ENCODE results near the gene ANGPT4.

DNA sequence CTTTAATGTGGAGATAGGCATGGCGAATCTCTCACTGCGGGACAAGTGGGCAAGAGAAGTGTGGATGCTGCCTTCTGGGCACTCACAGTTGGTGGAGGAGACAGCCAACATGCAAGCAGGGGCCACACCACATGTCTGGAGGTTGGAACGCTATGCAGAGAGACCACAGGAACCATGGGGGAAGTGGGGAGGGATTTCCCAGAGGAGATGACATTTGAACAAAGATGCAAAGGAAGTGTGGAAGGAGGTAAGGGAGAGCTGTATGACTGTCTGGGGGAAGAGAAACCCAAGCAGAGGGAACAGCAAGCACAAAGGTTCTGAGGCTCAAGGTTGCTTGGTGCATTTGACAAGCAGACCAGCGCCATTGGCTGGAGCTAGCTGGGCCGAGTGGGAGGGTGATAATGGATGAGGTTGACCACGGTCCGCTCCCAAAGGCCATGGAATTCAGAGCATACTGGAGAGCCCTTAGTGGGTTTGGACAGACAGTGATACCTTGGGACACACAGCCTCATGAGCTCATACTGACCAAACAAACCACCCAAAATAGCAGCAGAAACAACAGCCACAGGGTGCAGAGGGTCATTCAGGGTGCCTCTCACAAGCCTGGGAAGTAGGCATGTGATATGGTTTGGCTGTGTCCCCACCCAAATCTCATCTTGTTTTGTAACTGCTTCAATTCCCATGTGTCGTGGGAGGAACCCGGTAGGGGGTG, 90.3 kb downstream of the ANGPT4 start:
- TF ChIP-seq, protein P1, sequence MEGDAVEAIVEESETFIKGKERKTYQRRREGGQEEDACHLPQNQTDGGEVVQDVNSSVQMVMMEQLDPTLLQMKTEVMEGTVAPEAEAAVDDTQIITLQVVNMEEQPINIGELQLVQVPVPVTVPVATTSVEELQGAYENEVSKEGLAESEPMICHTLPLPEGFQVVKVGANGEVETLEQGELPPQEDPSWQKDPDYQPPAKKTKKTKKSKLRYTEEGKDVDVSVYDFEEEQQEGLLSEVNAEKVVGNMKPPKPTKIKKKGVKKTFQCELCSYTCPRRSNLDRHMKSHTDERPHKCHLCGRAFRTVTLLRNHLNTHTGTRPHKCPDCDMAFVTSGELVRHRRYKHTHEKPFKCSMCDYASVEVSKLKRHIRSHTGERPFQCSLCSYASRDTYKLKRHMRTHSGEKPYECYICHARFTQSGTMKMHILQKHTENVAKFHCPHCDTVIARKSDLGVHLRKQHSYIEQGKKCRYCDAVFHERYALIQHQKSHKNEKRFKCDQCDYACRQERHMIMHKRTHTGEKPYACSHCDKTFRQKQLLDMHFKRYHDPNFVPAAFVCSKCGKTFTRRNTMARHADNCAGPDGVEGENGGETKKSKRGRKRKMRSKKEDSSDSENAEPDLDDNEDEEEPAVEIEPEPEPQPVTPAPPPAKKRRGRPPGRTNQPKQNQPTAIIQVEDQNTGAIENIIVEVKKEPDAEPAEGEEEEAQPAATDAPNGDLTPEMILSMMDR (IDR thresholded peaks at IDR 0.05; ENCODE audit: low read length): no peak
- TF ChIP-seq EZH2 (IDR thresholded peaks at IDR 0.05; ENCODE audit: borderline replicate concordance, low read length): no peak

All from OCI-LY1 (cell line).